ENCODE results near the gene GLYATL1.

- no peak for TF ChIP-seq POLR2A (IDR thresholded peaks at IDR 0.05)
- no peak for TF ChIP-seq CTCF (IDR thresholded peaks at IDR 0.05)
Measured at GRCh38 chr11:58934945-58935513, 4.3 kb upstream of the GLYATL1 start.
